Left lung (tissue), 10 donors: ENCODE measurements around the gene YAF2. TPM values are rescaled to one million over a fixed set of nuclear protein-coding genes. Genes with fewer than 3 reads are reported as not detected.

Experiments used
- ATAC-seq: fragments of 200-7000 bp; cut with Tn5 transposase; one replicate; pipeline ENCODE4 v1.9.1; 2020; ENCODE audit warnings: moderate library complexity
- DNase-seq, 4 donors: peaks; one replicate each; pipeline ENCODE4 v3.0.0-alpha.2; 2013 to 2020
- H3K27ac ChIP-seq, 2 donors: fragments of 200-600 bp; sonication (generic) in 1 of 2; one replicate each; pipeline versions ENCODE4 v1.5.0 to v1.8.0; 2020 to 2021
- H3K27me3 ChIP-seq, 2 donors: fragments of 200-600 bp; sonication (generic) in 1 of 2; one replicate each; pipeline versions ENCODE4 v1.5.0 to v1.8.0; 2020 to 2021
- H3K36me3 ChIP-seq, 2 donors: fragments of 200-600 bp; sonication (generic) in 1 of 2; one replicate each; pipeline versions ENCODE4 v1.5.0 to v1.8.0; 2020 to 2021
- H3K4me1 ChIP-seq, 2 donors: fragments of 200-600 bp; one replicate each; pipeline ENCODE4 v1.8.0; 2021
- H3K4me3 ChIP-seq, 2 donors: fragments of 200-600 bp; sonication (generic) in 1 of 2; one replicate each; pipeline versions ENCODE4 v1.5.0 to v1.8.0; 2020 to 2021; ENCODE audit warnings: mild to moderate bottlenecking in 1 of 2
- H3K9me3 ChIP-seq, 2 donors: fragments of 200-600 bp; sonication (generic) in 1 of 2; one replicate each; pipeline versions ENCODE4 v1.5.0 to v1.8.0; 2020 to 2021
- intact Hi-C, 2 donors: fragments of 100-400 bp; cut with DNase I; formaldehyde crosslinking; loops; one replicate each; pipeline versions ENCODE4 v1.11.2 to v1.14.2; 2022
- polyA plus RNA-seq, 6 donors: library from polyadenylated mRNA; unstranded; fragments of 120-200 nt; gene quantifications; one replicate each; pipeline ENCODE4 v1.2.1, GENCODE V29; 2013; ENCODE audit not compliant: insufficient read length in 6 of 6
- total RNA-seq, 2 donors: library from RNA; stranded (reverse); fragmentation: NEBNext Ultra II Directional; extraction: Animal tissue kit (Norgen Biotek cat#: 25700); gene quantifications; one replicate each; pipeline ENCODE4 v1.2.1, GENCODE V29; 2021
- TF ChIP-seq, protein P1 (sequence below), 2 donors: fragments of 200-600 bp; sonication (generic) in 1 of 2; IDR thresholded peaks; one replicate each; pipeline versions ENCODE4 v1.5.0 to v1.8.0; 2021; ENCODE audit warnings: antibody characterized with exemption in 2 of 2
- donor health status: DM: no; HTN: yes; CAD: no.
- donor health status: DM: no; HTN: no; CAD: no.

The YAF2 gene
- total and polyA plus RNA-seq, 8 donors: 18.7 to 33.4 (median 21.9) TPM

- peak in 1 of 4 donors; percentile 62 for DNase-seq
- no peaks in the 10 kb centered on the region for H3K36me3 ChIP-seq
- no peak overlapping the region for H3K27ac ChIP-seq
- no peak overlapping the region for H3K4me3 ChIP-seq
- no peaks in the 10 kb centered on the region for H3K27me3 ChIP-seq
- peaks cover 4 to 21% of the 10 kb centered on the region in 2 donors for H3K4me1 ChIP-seq
- no peaks in the 10 kb centered on the region for H3K9me3 ChIP-seq
- ATAC-seq: peak; percentile 92
- intact Hi-C loops: loop anchor here in 1 of 2 donors (10.0 kb wide), 1 partner anchor 205 kb away; no protein-coding TSS in a partner anchor
- TF ChIP-seq, protein P1, sequence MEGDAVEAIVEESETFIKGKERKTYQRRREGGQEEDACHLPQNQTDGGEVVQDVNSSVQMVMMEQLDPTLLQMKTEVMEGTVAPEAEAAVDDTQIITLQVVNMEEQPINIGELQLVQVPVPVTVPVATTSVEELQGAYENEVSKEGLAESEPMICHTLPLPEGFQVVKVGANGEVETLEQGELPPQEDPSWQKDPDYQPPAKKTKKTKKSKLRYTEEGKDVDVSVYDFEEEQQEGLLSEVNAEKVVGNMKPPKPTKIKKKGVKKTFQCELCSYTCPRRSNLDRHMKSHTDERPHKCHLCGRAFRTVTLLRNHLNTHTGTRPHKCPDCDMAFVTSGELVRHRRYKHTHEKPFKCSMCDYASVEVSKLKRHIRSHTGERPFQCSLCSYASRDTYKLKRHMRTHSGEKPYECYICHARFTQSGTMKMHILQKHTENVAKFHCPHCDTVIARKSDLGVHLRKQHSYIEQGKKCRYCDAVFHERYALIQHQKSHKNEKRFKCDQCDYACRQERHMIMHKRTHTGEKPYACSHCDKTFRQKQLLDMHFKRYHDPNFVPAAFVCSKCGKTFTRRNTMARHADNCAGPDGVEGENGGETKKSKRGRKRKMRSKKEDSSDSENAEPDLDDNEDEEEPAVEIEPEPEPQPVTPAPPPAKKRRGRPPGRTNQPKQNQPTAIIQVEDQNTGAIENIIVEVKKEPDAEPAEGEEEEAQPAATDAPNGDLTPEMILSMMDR (IDR thresholded peaks at IDR 0.05): peak; percentile 65 to 66
These were observed 108.3 kb downstream of the YAF2 start for GRCh38 chr12:42129595-42130204.

- Histone ChIP-seq H3K4me3 (no peak overlapping the region), H3K9me3 (no peaks in the 10 kb centered on the region), H3K36me3 (no peaks in the 10 kb centered on the region), H3K4me1 (peaks cover 4 to 21% of the 10 kb centered on the region in 2 donors), H3K27me3 (no peaks in the 10 kb centered on the region), H3K27ac (no peak overlapping the region)
- DNase-seq (no peak), ATAC-seq (no peak)
- intact Hi-C loops: no loop called here
- TF ChIP-seq, protein P1 (IDR thresholded peaks at IDR 0.05): no peak
These were observed 109.2 kb downstream of the YAF2 start for GRCh38 chr12:42128888-42129287.

GRCh38 chr12:42128327-42128726 lies 109.7 kb downstream of the YAF2 start:
- Histone ChIP-seq H3K27me3 (no peaks in the 10 kb centered on the region), H3K9me3 (no peaks in the 10 kb centered on the region), H3K36me3 (no peaks in the 10 kb centered on the region), H3K27ac (no peak overlapping the region), H3K4me3 (no peak overlapping the region), H3K4me1 (peaks cover 4 to 21% of the 10 kb centered on the region in 2 donors)
- TF ChIP-seq, protein P1 (IDR thresholded peaks at IDR 0.05): no peak
- intact Hi-C loops: no loop called here
- no peak for ATAC-seq
- no peak for DNase-seq

- intact Hi-C loops: no loop called here
These were observed 111.1 kb downstream of the YAF2 start for GRCh38 chr12:42126963-42127362.

DNA sequence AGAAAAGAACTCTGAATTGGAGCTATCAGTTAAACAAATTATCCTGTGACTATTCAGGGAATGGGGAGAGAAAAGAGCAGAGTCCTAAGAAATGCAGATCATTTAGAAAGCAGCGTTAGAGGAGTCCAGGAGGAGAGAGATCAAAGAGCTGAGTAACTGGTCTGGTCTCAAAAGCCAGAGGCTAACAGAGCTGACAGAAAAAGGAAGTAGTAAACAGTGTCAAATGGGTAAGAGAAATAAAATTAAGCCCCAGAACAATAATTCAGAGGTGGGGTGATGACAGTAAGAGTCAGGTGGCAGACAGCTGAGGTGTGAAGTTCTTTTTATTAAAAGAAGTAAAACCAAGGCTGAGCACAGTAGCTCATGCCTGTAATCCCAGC lies 112.7 kb downstream of the YAF2 start:
- no peak for DNase-seq
- H3K36me3 ChIP-seq: no peaks in the 10 kb centered on the region
- no peak overlapping the region for H3K27ac ChIP-seq
- TF ChIP-seq, protein P1 (IDR thresholded peaks at IDR 0.05): no peak
- no peak for ATAC-seq
- no peaks in the 10 kb centered on the region for H3K27me3 ChIP-seq
- no peak overlapping the region for H3K4me3 ChIP-seq
- no peaks in the 10 kb centered on the region for H3K9me3 ChIP-seq
- peaks cover 0 to 13% of the 10 kb centered on the region in 2 donors for H3K4me1 ChIP-seq
- intact Hi-C loops: no loop called here

More at GRCh38 chr12:42126963-42127362, 111.1 kb downstream of the YAF2 start:
- no peaks in the 10 kb centered on the region for H3K36me3 ChIP-seq
- no peaks in the 10 kb centered on the region for H3K9me3 ChIP-seq
- peaks cover 4 to 21% of the 10 kb centered on the region in 2 donors for H3K4me1 ChIP-seq
- TF ChIP-seq, protein P1 (IDR thresholded peaks at IDR 0.05): no peak
- no peak for ATAC-seq
- DNase-seq: no peak
- no peak overlapping the region for H3K27ac ChIP-seq
- H3K27me3 ChIP-seq: no peaks in the 10 kb centered on the region
- no peak overlapping the region for H3K4me3 ChIP-seq
